Tibial nerve (tissue), 3 donors: Measurements from ENCODE around the gene MMP25.

Experiments
- POLR2A ChIP-seq, 2 donors: fragments of 450-650 bp; IDR thresholded peaks; one replicate each; pipeline ENCODE4 v1.6.1; 2017; ENCODE audit warnings: antibody characterized with exemption in 2 of 2, mild to moderate bottlenecking in 2 of 2, moderate library complexity in 2 of 2
- TF ChIP-seq, protein P1 (sequence below), 5 experiments: fragments of 200-600 bp in 3 of 5; fragments of 450-650 bp in 2 of 5; sonication (generic) in 3 of 5; IDR thresholded peaks; one replicate each; pipeline ENCODE4 v1.5.1; 2016 to 2019; ENCODE audit warnings: antibody characterized with exemption in 5 of 5, mild to moderate bottlenecking in 3 of 5, moderate library complexity in 2 of 5

DNA sequence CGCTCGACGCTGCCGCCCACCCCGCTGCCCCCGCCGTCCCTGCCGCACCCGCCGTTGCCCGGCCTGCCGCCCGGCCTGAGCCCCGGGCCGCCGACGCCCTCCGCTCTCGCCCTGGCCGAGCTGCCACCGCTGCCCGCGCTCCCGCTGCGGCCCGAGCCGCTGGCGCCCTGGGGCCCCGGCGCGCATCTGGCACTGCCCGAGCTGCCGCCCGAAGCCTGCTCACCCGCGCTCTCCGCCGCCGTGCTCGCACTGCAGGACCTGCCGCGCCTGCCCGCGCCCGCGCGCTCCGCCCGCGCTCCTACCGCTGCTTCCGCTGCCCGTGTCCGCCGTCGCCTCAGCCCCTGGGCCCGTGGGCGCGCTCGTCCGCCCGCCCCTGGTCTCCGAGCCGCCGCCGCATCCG, 42.0 kb upstream of the MMP25 start:
- TF ChIP-seq POLR2A (IDR thresholded peaks at IDR 0.05) = no peak
- TF ChIP-seq, protein P1, sequence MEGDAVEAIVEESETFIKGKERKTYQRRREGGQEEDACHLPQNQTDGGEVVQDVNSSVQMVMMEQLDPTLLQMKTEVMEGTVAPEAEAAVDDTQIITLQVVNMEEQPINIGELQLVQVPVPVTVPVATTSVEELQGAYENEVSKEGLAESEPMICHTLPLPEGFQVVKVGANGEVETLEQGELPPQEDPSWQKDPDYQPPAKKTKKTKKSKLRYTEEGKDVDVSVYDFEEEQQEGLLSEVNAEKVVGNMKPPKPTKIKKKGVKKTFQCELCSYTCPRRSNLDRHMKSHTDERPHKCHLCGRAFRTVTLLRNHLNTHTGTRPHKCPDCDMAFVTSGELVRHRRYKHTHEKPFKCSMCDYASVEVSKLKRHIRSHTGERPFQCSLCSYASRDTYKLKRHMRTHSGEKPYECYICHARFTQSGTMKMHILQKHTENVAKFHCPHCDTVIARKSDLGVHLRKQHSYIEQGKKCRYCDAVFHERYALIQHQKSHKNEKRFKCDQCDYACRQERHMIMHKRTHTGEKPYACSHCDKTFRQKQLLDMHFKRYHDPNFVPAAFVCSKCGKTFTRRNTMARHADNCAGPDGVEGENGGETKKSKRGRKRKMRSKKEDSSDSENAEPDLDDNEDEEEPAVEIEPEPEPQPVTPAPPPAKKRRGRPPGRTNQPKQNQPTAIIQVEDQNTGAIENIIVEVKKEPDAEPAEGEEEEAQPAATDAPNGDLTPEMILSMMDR (IDR thresholded peaks at IDR 0.05) = no peak
